ENCODE data around the gene SH3PXD2A.
A peak's percentile ranks its signal among the peaks of the same experiment; 100 is the strongest.

SH3PXD2A gene, protein sequence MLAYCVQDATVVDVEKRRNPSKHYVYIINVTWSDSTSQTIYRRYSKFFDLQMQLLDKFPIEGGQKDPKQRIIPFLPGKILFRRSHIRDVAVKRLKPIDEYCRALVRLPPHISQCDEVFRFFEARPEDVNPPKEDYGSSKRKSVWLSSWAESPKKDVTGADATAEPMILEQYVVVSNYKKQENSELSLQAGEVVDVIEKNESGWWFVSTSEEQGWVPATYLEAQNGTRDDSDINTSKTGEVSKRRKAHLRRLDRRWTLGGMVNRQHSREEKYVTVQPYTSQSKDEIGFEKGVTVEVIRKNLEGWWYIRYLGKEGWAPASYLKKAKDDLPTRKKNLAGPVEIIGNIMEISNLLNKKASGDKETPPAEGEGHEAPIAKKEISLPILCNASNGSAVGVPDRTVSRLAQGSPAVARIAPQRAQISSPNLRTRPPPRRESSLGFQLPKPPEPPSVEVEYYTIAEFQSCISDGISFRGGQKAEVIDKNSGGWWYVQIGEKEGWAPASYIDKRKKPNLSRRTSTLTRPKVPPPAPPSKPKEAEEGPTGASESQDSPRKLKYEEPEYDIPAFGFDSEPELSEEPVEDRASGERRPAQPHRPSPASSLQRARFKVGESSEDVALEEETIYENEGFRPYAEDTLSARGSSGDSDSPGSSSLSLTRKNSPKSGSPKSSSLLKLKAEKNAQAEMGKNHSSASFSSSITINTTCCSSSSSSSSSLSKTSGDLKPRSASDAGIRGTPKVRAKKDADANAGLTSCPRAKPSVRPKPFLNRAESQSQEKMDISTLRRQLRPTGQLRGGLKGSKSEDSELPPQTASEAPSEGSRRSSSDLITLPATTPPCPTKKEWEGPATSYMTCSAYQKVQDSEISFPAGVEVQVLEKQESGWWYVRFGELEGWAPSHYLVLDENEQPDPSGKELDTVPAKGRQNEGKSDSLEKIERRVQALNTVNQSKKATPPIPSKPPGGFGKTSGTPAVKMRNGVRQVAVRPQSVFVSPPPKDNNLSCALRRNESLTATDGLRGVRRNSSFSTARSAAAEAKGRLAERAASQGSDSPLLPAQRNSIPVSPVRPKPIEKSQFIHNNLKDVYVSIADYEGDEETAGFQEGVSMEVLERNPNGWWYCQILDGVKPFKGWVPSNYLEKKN

DNA sequence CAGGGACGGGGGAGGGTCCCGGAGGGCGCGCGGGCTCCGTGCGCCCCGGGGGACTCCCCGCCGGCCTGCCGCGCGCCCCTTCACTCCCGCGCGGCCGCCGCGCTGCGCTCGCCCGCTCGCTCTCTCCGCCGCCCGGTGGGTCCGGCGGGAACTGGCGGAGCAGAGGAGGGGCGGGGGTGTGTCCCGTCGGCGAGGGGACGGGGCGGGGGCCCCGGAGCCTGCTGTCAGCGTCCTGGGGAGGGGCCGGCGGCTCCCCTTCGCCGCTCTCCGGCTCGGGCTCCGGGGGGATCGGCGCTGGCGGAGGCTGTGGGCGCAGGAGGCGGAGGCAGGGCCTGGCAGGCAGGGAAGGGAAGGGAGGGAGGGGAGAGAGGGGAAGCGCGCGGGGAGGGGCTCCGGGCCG is at the start of gene SH3PXD2A:
SH3PXD2A (minus strand) TSS at position 153 of the 400 bp plus-strand sequence. CDS start 310 bp downstream, outside the sequence.
- DNase-seq: peak; percentile 16

DNA sequence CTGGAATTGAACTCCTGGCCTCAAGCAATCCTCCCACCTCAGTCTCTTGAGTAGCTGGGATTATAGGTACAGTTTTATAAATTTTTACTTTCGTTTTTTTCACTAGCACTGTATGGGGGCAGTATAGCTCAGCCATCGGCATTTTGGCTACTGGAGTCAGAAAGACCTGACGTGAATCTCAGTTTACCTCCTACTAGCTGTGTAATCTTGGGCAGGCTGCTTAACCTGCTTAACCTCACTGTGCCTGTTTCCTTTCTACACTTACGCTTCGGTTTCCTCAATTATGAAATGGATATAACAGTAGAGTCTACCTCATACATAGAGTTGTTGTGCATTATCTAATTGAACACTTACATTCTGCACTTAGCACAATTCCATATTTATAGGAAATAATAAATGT is 45.9 kb upstream of the SH3PXD2A start:
- peak; percentile 33 for DNase-seq

DNA sequence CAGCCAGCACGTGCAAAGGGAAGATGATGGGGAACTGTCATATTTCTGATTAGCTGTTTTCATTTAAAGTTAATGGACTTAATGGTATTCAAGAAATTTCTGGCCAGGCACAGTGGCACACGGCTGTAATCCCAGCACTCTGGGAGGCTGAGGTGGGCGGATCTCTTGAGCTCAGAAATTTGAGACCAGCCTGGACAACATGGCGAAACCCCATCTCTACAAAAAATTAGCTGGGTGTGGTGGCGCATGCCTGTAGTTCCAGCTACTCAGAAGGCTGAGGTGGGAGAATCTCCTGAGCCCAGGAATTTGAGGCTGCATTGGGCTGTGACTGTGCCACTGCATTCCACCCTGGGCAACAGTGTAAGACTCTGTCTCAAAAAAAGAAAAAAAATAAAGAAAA is 43.9 kb upstream of the SH3PXD2A start:
- no peak for DNase-seq

DNA sequence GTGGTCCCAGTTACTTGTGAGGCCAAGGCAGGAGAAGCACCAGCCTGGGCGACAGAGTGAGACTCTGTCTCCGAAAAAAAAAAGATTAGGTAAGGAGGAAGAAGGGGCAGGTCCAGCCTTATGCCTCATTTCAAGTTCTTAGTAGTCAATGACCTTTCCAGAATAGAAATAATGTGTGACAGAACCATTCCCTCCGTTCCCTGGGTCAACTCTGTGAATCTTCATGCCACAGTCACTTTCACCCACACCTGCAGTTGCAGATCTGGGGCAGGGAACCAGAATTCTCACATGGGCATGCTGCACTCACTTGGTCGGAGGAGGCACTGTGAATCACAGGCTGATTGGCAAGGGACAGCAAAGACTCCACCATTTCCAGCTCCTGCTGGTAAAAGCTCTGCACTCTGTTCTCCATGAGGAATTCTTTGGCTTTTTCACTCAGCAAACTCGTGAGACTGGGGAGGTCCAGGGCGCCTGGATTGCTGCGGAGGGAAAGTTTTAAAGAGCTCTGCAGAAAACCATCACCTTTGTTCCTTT is 41.9 kb upstream of the SH3PXD2A start:
- DNase-seq: no peak

DNA sequence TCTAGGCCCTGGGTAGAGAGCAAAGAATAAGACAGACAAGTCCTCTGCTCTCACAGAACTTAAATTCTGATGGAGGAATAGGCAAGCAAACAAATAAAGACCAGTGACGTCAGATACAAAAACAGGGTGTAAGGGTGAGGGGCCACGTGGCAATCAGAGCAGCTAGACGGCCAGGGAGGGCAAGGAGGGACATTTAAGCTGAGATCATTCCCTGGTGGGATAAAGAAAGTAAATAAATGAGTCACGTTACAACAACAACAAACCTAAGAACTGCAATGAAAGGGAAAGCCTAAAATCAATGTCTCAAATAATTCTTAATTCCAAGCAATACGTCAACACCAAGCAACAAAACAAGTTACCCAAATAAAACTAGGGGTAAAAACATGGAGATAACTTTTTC is 40.8 kb upstream of the SH3PXD2A start:
- DNase-seq: no peak

DNA sequence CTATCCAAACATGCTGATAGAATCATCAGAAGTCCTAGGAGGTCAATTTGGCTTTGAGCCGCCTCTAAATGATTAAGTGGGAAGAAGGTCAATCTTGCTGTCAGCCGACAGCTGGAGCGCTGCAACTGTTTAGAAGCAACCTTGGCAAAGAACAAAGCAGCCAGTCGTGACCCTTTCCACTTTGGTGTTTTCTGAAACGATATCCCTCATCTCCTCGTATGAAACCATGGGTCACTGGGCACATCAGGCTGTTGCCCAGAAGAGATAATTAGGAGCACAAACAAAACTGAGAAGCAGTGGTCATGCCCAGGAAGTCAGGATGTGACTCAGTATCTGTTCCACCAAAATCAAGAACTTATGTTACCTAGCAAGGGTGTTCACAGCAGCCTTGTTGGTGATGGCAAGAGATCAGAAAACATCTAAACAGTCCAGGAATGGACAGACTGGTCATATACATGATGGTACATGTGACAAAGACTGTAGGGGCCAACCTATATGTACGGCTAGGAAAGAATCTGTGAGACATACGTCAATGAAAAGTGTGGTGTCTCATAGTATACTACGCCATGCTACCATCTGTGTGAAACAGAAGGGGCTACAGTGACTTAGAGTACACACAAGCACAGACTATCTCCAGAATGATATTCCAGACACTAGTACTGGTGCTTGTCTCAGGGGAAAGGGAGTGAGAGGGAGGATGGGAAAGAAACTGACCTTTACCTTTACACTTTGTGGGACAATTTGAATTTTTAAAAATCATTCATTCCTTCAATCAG is 40.2 kb upstream of the SH3PXD2A start:
- DNase-seq: no peak

DNA sequence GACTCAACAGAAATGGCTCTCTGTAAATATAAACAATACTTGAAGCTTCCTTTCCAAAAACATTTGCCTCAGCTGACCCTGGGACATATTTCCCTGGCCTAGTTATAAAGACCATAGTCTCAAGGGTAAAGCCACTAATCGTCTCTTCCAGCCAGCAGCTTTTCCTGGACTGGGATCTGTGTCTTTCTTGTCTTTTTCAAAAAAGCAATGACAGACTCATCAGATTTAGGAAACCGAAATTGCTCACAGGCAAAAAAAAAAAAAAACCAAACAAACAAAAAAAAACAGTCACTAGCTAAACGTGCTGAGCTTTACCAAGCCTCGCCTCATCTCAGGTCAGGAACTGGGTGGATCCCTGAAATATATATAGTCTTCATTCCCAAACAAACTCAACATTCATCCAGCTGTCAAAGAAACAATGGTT is 39.1 kb upstream of the SH3PXD2A start:
- no peak for DNase-seq

DNA sequence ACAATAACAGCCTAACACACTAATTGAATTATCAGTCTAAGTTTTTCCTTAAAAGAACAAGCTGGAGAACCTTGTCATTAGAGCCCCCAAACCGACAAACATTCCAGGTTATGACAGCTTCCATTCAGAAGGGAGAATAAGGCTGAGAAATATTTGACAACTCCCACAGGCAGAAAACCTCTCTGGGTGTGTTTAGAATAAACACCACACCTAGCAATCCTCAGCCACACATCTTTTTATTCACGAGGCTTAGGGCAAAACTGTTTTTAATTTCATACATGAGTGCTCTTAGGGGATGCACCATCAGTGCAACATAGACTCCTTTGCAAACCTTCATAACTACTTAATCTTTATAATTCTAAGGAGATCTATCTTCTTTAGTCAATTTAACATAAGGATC is 38.4 kb upstream of the SH3PXD2A start:
- no peak for DNase-seq

DNA sequence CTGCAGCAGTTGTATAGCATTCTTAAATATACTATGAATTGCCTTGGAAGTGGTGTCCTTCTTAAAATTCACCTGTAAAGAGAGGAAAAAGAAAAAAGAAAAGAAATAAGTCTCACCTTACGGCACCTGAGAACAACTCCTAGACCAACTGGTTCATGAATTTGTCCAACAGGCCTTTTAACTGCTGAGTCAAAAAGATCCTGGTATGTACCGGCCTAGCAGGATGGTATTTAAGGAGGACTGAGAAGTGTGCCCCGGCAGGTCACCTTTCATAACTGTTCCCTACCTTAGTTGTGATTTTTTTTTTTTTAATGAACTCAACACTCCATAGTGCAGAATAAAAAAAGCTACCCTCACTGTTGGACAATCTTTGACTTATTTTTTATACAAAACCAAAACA is 36.8 kb upstream of the SH3PXD2A start:
- DNase-seq: no peak

DNA sequence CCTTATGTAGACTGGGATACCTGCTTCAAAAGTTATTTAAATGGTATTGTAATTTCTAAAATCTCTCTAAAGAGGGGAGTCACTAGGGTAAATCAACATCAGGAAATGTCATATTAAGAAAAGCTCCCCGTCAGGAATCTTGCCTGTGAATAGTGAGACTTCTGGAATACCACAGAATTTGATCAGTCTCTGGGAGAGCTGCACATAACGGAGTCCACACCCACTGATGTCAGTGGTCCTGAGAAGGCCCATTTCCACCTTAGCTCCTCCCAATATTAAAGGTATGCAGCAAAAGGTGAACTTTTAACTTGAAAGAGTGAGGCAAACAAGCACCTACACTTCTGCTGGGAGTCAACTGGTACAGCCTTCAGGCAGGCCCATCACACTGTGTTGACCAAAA is 35.3 kb upstream of the SH3PXD2A start:
- no peak for DNase-seq

DNA sequence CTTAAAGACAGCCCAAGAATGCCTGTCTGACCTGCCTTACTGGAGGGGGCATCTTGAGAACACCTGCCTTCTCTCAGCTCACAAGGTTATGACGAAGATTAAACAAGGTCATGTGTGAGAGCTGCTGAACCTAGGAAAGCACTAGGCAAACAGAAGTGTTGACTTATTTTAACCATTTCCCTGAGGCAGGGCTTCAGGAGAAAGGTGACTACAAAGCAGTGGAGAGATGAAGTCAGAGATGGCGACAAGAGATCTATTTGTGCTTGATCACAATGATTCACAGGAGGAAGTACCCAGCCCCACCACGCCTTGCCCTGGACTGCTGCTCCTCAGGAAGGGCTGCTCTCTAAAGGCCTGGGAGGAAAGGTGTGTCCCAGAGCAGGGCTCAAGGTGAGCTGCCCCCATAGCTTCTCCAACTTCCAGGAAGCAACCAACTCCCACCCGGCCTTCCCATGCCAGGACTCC is 34.9 kb upstream of the SH3PXD2A start:
- no peak for DNase-seq

DNA sequence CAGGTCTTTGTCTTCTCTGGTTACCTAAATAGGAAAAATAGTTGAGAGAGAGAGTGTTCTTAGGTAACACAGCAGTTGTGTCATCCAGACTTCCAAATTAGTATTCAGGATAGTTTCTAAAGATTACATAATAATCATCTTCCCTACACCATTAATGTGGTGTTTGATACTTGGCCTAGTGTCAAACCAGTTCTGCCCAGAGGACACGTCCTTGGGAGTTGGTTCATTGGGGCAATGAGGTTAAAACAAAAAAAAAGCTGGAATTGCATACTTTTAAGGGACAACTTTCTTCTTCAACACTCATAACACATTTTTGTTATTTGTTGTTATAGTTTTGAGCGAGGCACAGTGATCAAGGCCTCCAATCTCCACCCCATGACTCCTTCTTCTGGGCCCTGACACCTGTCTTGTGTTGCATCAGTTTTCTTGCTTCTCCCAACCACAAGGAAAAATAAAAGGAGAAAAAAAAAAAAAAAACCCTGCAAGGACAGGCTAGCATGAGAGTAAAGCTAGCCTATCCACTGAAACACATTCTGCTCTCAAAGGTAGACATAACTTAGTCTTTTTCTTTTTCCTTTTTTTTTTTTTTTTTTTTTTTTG is 33.8 kb upstream of the SH3PXD2A start:
- no peak for DNase-seq

DNA sequence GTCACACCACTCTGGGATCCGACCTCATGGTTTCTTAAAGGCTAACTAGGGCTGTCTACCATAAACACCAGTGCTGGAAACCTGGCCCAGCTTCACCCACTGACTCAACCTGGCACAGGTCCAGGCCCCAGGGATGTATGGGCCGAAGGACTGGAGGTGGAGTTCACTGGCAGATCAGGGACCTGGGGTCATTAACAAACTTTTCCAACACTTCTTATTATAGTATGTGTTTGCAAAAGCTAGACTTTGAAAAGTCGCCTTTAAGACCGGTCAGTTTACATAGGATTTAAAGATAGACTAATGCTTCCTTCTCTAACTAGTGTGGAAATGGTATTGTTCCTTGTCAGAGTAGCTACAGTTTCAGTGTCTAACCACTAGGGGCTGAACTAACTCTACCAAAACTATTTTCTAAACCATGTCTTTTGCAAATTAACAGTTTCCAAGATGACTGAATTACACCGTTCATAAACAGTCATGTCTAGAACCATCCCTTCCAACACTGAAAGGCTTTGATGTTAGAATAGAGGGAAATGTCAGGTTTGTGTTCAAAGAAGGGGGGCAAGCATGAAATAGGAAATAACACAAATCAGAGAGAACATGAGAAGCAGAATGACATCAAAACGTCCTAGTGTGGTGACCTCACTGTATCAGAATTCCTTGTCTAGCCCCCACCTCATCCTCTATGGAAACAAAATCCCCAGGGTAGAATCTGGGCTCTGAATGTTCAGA is 32.9 kb upstream of the SH3PXD2A start:
- DNase-seq: peak; percentile 74

DNA sequence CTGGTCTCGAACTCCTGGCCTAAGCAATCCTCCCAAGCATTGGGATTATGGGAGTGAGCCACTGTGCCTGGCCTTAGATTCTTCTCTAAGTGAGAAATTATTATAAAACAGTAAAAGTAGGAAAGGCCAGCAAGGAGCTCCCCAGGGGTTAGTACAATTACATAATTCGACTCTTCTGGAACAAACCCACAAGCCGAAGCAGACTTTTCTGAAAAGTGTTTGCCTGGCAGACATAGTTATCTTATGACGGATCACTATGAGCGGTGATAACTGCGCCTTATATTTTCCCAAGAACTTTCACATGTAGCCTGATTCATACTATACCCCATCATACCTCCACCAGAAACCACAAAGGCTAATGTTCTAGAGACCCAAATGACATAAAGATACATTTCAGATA is 30.2 kb upstream of the SH3PXD2A start:
- no peak for DNase-seq

DNA sequence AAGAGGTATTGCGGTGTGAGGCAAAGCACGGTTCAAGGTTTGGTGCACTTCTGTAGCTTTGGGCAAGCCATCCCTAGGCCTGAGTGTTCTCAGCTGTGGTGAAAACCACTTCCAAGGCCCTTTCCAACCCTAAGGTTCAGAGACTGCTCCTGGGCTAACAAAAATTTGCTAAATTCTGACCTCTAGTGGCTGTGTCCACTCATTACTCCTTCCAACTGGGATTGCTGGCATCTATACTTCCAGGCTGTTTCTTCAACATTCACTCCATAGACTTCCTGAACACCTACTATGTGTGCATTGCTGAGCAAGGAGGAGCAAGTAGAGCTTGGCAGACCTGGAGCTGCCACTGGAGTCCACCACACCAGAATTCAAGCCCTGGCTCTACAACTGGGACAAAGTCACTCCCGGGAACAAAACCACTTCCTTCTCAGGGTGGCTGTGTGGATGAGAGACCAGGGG is 29.3 kb upstream of the SH3PXD2A start:
- DNase-seq: peak; percentile 39

DNA sequence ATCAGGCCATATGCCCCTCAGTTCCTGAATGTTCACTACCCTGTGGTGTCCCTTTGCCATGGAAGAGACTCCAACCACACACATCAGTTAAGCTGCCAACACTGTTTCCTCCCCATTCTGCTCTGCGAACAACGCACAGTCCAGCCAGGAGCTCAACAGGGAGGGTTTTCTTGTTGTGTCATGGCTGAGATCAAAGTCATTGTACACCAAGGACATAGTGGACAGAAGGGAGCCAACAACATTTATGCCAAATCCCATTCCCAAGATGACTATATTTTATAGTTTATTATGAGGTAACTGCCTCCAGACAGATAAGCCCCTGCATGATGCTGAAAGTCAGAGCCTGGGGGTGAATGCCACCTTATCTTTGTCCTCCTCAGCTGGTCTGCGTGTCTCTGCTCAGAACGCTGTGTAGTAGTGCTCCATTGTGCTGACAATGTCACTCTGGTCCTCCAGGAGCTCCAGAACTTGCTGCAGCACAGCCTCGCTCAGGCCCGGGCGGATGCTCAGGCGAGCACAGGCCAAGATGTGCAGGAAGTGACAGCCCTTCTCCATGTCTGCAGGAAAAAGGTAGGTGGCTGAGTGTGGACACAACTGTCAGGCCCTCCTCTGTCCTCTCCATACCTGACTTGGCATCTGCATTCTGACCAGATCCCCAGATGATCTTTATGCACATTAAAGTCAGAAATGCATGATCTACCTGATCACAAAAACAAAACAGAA is 27.1 kb upstream of the SH3PXD2A start:
- no peak for DNase-seq

DNA sequence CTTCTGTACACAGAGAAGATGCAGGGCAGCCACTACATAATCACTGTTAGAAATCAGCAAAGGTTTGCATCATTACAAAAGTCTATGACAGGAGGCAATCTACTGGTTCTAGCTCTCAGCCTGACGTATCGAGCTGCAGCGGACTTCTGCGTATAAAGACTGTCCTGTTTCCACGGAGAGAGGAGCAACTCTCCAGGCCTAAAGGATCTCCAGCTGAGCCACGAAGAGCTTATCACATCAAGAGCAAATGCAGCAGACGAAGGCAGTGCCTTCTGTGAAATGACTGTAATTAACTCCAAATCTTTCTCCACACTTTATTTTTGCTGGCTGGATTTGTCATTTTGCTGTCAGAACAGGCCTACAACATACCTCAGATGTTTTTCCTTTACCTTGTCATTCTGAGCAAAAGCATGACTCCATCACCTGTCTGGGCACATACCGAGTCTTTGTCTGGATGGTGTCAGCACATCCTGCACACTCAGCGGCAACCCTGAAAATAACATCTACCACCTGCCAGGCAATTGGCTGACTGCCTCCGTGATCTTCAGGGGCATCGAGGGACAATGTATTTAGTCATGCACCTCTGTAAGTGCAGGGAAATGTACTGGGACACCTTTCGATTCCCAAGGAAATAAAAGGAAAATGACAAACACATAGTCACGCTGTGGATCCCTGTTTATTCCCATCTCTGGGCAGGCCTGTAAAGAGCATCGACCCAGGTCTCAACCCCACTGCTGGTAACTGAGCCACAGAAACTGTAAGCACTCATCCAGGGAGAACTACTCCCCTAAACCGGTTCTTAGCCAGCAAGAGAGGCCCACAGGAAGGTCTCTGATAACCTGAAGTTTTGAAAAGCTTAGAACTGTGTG is 26.3 kb upstream of the SH3PXD2A start:
- DNase-seq: no peak

DNA sequence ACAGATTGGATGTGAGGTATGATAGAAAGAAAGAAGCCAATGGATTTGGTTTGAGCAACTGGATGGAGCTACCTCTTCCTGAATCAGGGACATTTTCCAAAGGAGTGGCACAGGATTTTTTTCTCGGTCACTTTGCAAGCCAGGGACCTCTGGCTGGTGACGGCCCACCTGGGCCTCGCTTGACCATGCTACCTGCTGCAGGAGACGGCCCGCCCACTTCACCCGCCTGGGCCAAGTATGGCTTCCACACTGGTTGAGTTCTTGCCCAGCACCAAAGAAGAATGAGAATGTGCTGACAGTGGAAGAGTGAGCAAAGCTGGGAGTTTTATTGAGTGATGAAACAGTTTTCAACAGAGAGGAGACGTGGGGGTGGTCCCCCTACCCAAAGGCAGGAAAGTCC is 24.5 kb upstream of the SH3PXD2A start:
- DNase-seq: no peak

DNA sequence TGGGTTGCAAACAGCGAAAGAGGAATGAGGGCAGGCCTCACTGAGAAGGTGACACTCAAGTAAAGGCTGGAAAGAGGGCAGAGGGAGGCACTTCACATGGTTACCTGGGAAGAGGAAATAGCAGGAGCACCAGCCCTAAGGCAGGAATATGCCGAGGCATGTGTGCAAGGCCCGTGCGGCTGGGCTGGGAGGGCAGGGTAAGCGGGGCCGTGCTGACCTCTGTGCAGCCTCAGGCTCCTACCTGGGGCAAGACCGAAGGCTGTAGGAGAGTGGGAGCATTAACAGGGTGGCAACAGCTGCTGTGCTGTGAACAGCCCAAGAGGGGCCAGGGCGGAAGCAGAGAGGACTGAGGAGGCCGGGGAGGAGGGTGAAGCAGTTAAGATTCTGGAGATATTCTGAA is 24.0 kb upstream of the SH3PXD2A start:
- no peak for DNase-seq

All from CD4-positive, alpha-beta T cell treated with Interleukin-21 for 1 hour (primary cell).